ENCODE measurements around the gene DDB1. TPM values are rescaled to one million over a fixed set of nuclear protein-coding genes. Genes with fewer than 3 reads are reported as not detected.
A peak's percentile ranks its signal among the peaks of the same experiment; 100 is the strongest.
"Not testable (repeated sequence)": the region's sequence is repeated elsewhere in the genome, so short reads cannot be mapped to it uniquely, and the experiment has no call there.

The DDB1 gene
- polyA plus RNA-seq, 3 donors, result 227 to 256 (median 230) TPM

DNA sequence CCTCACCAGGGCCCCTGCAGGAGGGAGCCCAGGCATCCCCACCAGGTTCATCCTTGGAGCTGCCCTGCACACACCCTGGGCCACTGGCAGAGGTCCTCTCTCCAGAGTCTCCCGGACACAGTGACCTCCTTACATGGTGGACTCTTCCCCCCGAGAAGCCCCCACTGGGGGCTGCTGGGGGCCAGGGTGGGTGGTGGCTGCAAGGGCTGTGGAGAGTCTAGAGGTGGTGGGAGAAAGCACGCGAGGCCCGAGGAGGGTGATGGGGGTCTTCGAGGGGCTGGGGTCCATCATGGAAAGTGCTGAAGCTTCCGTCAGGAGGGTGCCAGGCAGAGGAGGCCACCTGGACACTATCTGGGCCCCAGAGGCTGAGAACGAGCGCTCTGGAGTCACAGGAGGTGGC lies 74.4 kb downstream of the DDB1 start:
- no peak for DNase-seq (ENCODE audit: extremely low read depth in 1 of 11, low read depth in 9 of 11, low spot score in 4 of 11)

- DNase-seq (ENCODE audit: extremely low read depth in 1 of 11, low read depth in 9 of 11, low spot score in 4 of 11), result no peak
Measured at GRCh38 chr11:61256710-61257482, 76.0 kb downstream of the DDB1 start.

DNA sequence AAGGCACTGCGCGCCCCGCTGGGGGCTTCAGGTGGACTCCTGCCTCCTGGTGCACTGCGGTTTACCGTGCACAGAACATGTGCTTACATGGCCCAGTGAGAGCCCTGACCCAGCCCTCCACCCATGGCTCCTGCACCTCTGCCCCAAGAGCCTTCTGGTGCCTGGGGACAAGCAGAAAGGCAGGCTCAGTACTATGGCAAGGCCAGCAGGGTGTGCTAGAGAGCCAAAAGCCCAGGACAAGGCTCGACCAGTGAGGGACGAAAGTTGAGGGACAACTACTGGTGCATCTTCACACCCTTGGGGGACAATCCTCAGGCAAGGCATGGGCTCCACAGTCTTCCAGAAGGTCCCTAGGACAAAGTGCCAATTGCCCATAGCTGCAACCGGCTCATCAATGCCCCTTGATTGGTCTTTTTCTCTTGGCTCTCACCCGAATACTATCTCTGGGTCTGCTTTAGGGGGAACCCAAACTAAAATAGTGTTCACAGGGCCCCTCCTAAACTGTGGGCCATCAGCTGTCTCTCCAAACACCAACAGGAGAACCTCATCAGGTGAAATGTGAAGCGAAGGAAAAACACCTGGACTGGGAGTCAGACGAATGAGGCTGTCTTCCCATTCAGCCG lies 78.4 kb downstream of the DDB1 start:
- peak in 8 of 11 donors; percentile 3 to 38 (median 17) for DNase-seq (ENCODE audit: extremely low read depth in 1 of 11, low read depth in 9 of 11, low spot score in 4 of 11)

DNA sequence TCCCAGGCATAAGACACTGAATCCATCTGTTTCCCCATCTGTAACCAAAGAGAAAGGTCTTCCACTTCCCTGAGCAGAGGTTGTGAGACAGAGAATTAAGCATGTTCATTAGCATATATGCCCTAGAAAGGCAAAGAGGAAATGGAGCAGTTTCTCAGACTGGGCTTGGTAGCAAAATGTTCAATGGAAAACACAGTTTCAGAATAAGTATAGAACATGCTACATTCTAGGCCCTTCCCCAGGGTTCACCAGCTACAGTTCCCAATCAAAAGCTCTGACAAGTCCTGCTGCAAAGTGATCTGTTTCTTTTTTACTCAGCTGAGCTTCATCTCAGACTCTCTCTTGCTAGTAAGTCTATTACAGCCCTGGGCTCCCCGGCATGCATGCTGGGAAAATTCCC lies 80.6 kb downstream of the DDB1 start:
- not testable (repeated sequence) for DNase-seq (ENCODE audit: extremely low read depth in 1 of 11, low read depth in 9 of 11, low spot score in 4 of 11)

GRCh38 chr11:61250796-61251765 lies 81.8 kb downstream of the DDB1 start:
- DNase-seq (ENCODE audit: extremely low read depth in 1 of 11, low read depth in 9 of 11, low spot score in 4 of 11), result not testable (repeated sequence)

Other genes starting within 250 kb of the DDB1 start
- under 1 TPM in 2 of 3 donors, not detected in 1; 0.09 to 0.14 TPM for gene CD5, start 230.6 kb downstream of the DDB1 start, polyA plus RNA-seq (ENCODE audit: insufficient read length in 3 of 3)
- gene VPS37C, start 171.7 kb downstream of the DDB1 start, polyA plus RNA-seq (ENCODE audit: insufficient read length in 3 of 3), result 10 to 100 TPM; 16.9 to 22.0 (median 19.2) TPM
- under 1 TPM; 0.14 to 0.39 (median 0.19) TPM for gene PGA3, start 129.6 kb downstream of the DDB1 start, polyA plus RNA-seq (ENCODE audit: insufficient read length in 3 of 3)
- gene PGA4, start 110.8 kb downstream of the DDB1 start, polyA plus RNA-seq (ENCODE audit: insufficient read length in 3 of 3), result under 1 TPM; 0.05 to 0.25 (median 0.16) TPM
- gene PGA5, start 91.9 kb downstream of the DDB1 start, polyA plus RNA-seq (ENCODE audit: insufficient read length in 3 of 3), result under 1 TPM in 2 of 3 donors, not detected in 1; 0.23 to 0.48 TPM
- 1 to 10 TPM; 2.3 to 4.4 (median 3.1) TPM for gene VWCE, start 37.8 kb downstream of the DDB1 start, polyA plus RNA-seq (ENCODE audit: insufficient read length in 3 of 3)
- gene TKFC, start 123 bp upstream of the DDB1 start, polyA plus RNA-seq (ENCODE audit: insufficient read length in 3 of 3), result 10 to 100 TPM; 50.3 to 67.4 (median 62.4) TPM
- gene CYB561A3, start 28.8 kb upstream of the DDB1 start, polyA plus RNA-seq (ENCODE audit: insufficient read length in 3 of 3), result 10 to 100 TPM; 25.7 to 28.3 (median 27.9) TPM
- 10 to 100 TPM; 42.0 to 44.9 (median 43.1) TPM for gene TMEM138, start 29.3 kb upstream of the DDB1 start, polyA plus RNA-seq (ENCODE audit: insufficient read length in 3 of 3)
- gene TMEM216, start 59.5 kb upstream of the DDB1 start, polyA plus RNA-seq (ENCODE audit: insufficient read length in 3 of 3), result 10 to 100 TPM; 29.4 to 35.6 (median 34.3) TPM
- gene CPSF7, start 96.9 kb upstream of the DDB1 start, polyA plus RNA-seq (ENCODE audit: insufficient read length in 3 of 3), result 100 to 1,000 TPM in 2 of 3 donors, 10 to 100 TPM in 1; 99.7 to 121 (median 109) TPM
- gene SDHAF2, start 97.0 kb upstream of the DDB1 start, polyA plus RNA-seq (ENCODE audit: insufficient read length in 3 of 3), result 10 to 100 TPM; 50.2 to 53.7 (median 50.4) TPM
- gene LRRC10B, start 175.6 kb upstream of the DDB1 start, polyA plus RNA-seq (ENCODE audit: insufficient read length in 3 of 3), result 10 to 100 TPM in 1 of 3 donors, 1 to 10 TPM in 2; 1.1 to 15.3 (median 1.2) TPM
- gene SYT7, start 248.0 kb upstream of the DDB1 start, polyA plus RNA-seq (ENCODE audit: insufficient read length in 3 of 3), result 10 to 100 TPM in 1 of 3 donors, 1 to 10 TPM in 2; 4.2 to 10.3 (median 4.8) TPM